A673 (cell line): Measurements from ENCODE around the gene BRINP2.

Experiments used
- CTCF ChIP-seq: fragments of 300-800, 200-600 bp; sonication (generic); conservative IDR thresholded peaks from 2 replicates; pipeline ENCODE4 v1.5.1; 2017; ENCODE audit warnings: low read depth, mild to moderate bottlenecking, antibody characterized with exemption, low read length, moderate library complexity, mixed read lengths
- EZH2 ChIP-seq: fragments of 200-600 bp; sonication (generic); IDR thresholded peaks from 2 replicates; pipeline ENCODE4 v1.6.1; 2017; ENCODE audit warnings: borderline replicate concordance, low read depth, mild to moderate bottlenecking, mixed read lengths, antibody characterized with exemption, low read length; ENCODE audit not compliant: poor library complexity, severe bottlenecking

GRCh38 chr1:177142791-177143271 lies 27.9 kb upstream of the BRINP2 start:
- TF ChIP-seq CTCF: no peak
- no peak for TF ChIP-seq EZH2
